ENCODE results near the gene TRIM71. TPM values are rescaled to one million over a fixed set of nuclear protein-coding genes. Genes with fewer than 3 reads are reported as not detected.
A peak's percentile ranks its signal among the peaks of the same experiment; 100 is the strongest.

The TRIM71 gene
- total RNA-seq, 1 donor from 2014 or later: 17.2 TPM

DNA sequence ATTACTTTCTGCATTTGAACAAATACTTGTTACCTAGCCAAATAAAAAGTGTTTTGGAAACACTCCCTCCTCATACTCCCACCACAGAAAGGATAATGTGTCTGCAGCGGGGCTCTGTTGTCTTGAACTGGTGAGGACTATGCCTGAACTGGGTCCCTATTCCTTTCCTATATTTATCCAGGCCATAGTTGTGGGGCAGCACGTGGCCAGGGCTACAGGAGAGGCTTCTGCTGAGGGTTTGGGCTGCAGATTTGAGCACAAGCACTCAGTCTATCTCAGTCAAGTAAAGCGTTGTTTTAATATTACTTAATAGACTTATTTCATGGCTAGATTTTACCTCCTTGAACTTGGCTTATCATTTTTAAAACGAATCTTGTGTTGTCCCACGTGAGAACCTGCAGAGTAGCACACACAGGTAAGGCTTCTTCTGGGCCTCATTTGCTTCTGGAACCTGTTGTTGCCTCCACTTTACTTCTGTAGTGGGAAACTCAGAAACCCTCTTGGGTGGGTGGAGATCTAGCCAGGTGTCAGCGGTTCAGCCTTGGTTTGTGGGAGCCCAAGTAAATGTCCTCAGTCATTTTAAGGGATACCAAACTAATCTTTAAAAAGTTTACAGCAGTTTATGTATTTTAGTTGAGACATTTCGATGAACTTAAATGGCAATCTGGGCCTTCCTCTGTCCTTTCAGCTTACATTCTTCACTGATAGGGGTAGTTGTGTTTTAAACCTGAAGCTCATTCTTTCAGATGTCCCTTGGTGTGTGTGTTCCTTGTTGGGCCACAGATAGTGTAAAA lies 51.1 kb downstream of the TRIM71 start:
- peaks cover 53% of the 10 kb centered on the region for H3K4me1 Mint-ChIP-seq (ENCODE audit: low read depth, unreplicated experiment)
- H3K36me3 Mint-ChIP-seq (ENCODE audit: low read depth, unreplicated experiment): peaks cover 7% of the 10 kb centered on the region
- H3K79me2 ChIP-seq (ENCODE audit: insufficient read depth, low read length): no peaks in the 10 kb centered on the region
- no peak overlapping the region for H3K4me3 Mint-ChIP-seq (ENCODE audit: unreplicated experiment)
- H3K27ac Mint-ChIP-seq (ENCODE audit: unreplicated experiment): peak overlapping the region; percentile 30
- no peaks in the 10 kb centered on the region for H3K27me3 Mint-ChIP-seq (ENCODE audit: low read depth, unreplicated experiment)
- H3K4me1 ChIP-seq (ENCODE audit: insufficient read depth, low read length): no peaks in the 10 kb centered on the region
- H3K9me3 ChIP-seq (ENCODE audit: insufficient read depth, low read depth, low read length): no peaks in the 10 kb centered on the region
- no peak overlapping the region for H3K27ac ChIP-seq (ENCODE audit: low read depth, low read length)
- H3K9me3 Mint-ChIP-seq (ENCODE audit: unreplicated experiment): no peaks in the 10 kb centered on the region
- peaks cover 8% of the 10 kb centered on the region for H3K27me3 ChIP-seq (ENCODE audit: insufficient read depth, low read length)
- no peaks in the 10 kb centered on the region for H3K36me3 ChIP-seq (ENCODE audit: insufficient read depth, low read length)
- no peak overlapping the region for H3K4me2 ChIP-seq (ENCODE audit: low read length)
- DNase-seq (ENCODE audit: low read depth) (no peak), FAIRE-seq (no peak)
- no peak overlapping the region for H3K9ac ChIP-seq (ENCODE audit: low read length)
- H4K20me1 ChIP-seq (ENCODE audit: insufficient read depth, low read length): no peaks in the 10 kb centered on the region
- TF ChIP-seq, protein P1, sequence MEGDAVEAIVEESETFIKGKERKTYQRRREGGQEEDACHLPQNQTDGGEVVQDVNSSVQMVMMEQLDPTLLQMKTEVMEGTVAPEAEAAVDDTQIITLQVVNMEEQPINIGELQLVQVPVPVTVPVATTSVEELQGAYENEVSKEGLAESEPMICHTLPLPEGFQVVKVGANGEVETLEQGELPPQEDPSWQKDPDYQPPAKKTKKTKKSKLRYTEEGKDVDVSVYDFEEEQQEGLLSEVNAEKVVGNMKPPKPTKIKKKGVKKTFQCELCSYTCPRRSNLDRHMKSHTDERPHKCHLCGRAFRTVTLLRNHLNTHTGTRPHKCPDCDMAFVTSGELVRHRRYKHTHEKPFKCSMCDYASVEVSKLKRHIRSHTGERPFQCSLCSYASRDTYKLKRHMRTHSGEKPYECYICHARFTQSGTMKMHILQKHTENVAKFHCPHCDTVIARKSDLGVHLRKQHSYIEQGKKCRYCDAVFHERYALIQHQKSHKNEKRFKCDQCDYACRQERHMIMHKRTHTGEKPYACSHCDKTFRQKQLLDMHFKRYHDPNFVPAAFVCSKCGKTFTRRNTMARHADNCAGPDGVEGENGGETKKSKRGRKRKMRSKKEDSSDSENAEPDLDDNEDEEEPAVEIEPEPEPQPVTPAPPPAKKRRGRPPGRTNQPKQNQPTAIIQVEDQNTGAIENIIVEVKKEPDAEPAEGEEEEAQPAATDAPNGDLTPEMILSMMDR (IDR thresholded peaks at IDR 0.05; ENCODE audit: insufficient read depth, low read depth, low read length): no peak
- no peak for TF ChIP-seq EZH2 (IDR thresholded peaks at IDR 0.05; ENCODE audit: insufficient read depth, low read length)
- no peak overlapping the region for H2AFZ ChIP-seq (ENCODE audit: low read depth, low read length)
- H3K4me3 ChIP-seq (ENCODE audit: insufficient read depth, low read depth, low read length): no peak overlapping the region

DNA sequence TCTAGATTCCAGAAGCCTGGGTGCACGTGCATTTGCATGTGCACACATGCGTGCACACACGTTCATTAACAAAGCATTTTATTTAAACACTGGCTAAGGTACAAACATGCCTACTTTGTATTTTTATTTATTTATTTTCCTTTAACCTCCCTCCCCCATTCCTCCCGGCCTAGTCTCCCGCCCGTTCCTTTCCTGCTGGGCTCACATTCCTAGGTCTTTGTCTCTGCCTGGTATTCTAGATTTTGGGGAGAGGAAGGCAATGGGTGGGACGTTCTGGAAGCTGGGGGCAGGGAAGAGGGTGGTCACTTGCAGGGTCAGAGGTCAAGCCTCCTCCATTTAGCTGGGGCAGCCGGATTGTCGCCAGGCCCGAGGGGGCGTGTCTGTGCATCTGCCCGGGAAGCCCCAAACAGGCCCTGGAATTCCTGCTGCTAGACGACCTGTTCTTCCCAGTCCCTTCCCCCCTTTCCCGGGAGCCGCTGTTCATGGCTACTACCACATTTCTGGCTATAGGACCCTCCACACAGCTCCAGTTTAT lies 51.8 kb downstream of the TRIM71 start:
- Mint-ChIP-seq H3K36me3 (ENCODE audit: low read depth, unreplicated experiment) (peaks cover 7% of the 10 kb centered on the region), H3K4me1 (ENCODE audit: low read depth, unreplicated experiment) (peaks cover 48% of the 10 kb centered on the region), H3K4me3 (ENCODE audit: unreplicated experiment) (no peak overlapping the region), H3K27ac (ENCODE audit: unreplicated experiment) (peak overlapping the region; percentile 30), H3K9me3 (ENCODE audit: unreplicated experiment) (no peaks in the 10 kb centered on the region), H3K27me3 (ENCODE audit: low read depth, unreplicated experiment) (no peaks in the 10 kb centered on the region)
- Histone ChIP-seq H3K9ac (ENCODE audit: low read length) (no peak overlapping the region), H4K20me1 (ENCODE audit: insufficient read depth, low read length) (no peaks in the 10 kb centered on the region), H3K79me2 (ENCODE audit: insufficient read depth, low read length) (no peaks in the 10 kb centered on the region), H3K4me2 (ENCODE audit: low read length) (no peak overlapping the region), H3K36me3 (ENCODE audit: insufficient read depth, low read length) (no peaks in the 10 kb centered on the region), H2AFZ (ENCODE audit: low read depth, low read length) (no peak overlapping the region), H3K9me3 (ENCODE audit: insufficient read depth, low read depth, low read length) (no peaks in the 10 kb centered on the region), H3K4me1 (ENCODE audit: insufficient read depth, low read length) (no peaks in the 10 kb centered on the region), H3K4me3 (ENCODE audit: insufficient read depth, low read depth, low read length) (no peak overlapping the region), H3K27ac (ENCODE audit: low read depth, low read length) (no peak overlapping the region), H3K27me3 (ENCODE audit: insufficient read depth, low read length) (peaks cover 8% of the 10 kb centered on the region)
- DNase-seq (ENCODE audit: low read depth) (no peak), FAIRE-seq (no peak)
- no peak for TF ChIP-seq EZH2 (IDR thresholded peaks at IDR 0.05; ENCODE audit: insufficient read depth, low read length)
- TF ChIP-seq, protein P1 (IDR thresholded peaks at IDR 0.05; ENCODE audit: insufficient read depth, low read depth, low read length): no peak

All from astrocyte (in vitro differentiated cells and primary cell).